Upper lobe of right lung (tissue), 1 donor: Measurements from ENCODE around the gene ITGB7. TPM values are rescaled to one million over a fixed set of nuclear protein-coding genes. Genes with fewer than 3 reads are reported as not detected.

Source experiments
- ATAC-seq: fragments of 200-7000 bp; cut with Tn5 transposase; one replicate; pipeline ENCODE4 v1.9.1; 2020; ENCODE audit warnings: mild to moderate bottlenecking, moderate library complexity
- DNase-seq: peaks from one replicate; pipeline ENCODE4 v3.0.0-alpha.2; 2020
- H3K27ac ChIP-seq: fragments of 200-600 bp; one replicate; pipeline ENCODE4 v1.8.0; 2022
- H3K27me3 ChIP-seq: fragments of 200-600 bp; one replicate; pipeline ENCODE4 v1.8.0; 2022; ENCODE audit warnings: mild to moderate bottlenecking
- H3K36me3 ChIP-seq: fragments of 200-600 bp; one replicate; pipeline ENCODE4 v1.8.0; 2022
- H3K4me1 ChIP-seq: fragments of 200-600 bp; one replicate; pipeline ENCODE4 v1.8.0; 2022
- H3K4me3 ChIP-seq: fragments of 200-600 bp; one replicate; pipeline ENCODE4 v1.8.0; 2022; ENCODE audit warnings: mild to moderate bottlenecking
- H3K9me3 ChIP-seq: fragments of 200-600 bp; one replicate; pipeline ENCODE4 v1.8.0; 2022
- intact Hi-C: fragments of 100-400 bp; cut with DNase I; formaldehyde crosslinking; loops from one replicate; pipeline ENCODE4 v1.11.0; 2022
- total RNA-seq: library from RNA; stranded (reverse); fragmentation: NEBNext Ultra II Directional; extraction: Animal tissue kit (Norgen Biotek cat#: 25700); gene quantifications from one replicate; pipeline ENCODE4 v1.2.1, GENCODE V29; 2021
- TF ChIP-seq, protein P1 (sequence below): fragments of 200-600 bp; IDR thresholded peaks from one replicate; pipeline ENCODE4 v1.8.0; 2022; ENCODE audit warnings: antibody characterized with exemption
- donor health status: DM: no; HTN: yes; CAD: no; lungs with severe emphysema.

Gene ITGB7
- total RNA-seq, 1 donor from 2014 or later: 7.7 TPM

- Histone ChIP-seq H3K9me3 (no peaks in the 10 kb centered on the region), H3K4me3 (no peak overlapping the region), H3K27ac (no peak overlapping the region), H3K4me1 (peaks cover 59% of the 10 kb centered on the region), H3K36me3 (peaks cover 51% of the 10 kb centered on the region), H3K27me3 (no peaks in the 10 kb centered on the region)
- intact Hi-C loops: loop anchor here (10.0 kb wide), 1 partner anchor 72 kb away; no protein-coding TSS in a partner anchor
- TF ChIP-seq, protein P1, sequence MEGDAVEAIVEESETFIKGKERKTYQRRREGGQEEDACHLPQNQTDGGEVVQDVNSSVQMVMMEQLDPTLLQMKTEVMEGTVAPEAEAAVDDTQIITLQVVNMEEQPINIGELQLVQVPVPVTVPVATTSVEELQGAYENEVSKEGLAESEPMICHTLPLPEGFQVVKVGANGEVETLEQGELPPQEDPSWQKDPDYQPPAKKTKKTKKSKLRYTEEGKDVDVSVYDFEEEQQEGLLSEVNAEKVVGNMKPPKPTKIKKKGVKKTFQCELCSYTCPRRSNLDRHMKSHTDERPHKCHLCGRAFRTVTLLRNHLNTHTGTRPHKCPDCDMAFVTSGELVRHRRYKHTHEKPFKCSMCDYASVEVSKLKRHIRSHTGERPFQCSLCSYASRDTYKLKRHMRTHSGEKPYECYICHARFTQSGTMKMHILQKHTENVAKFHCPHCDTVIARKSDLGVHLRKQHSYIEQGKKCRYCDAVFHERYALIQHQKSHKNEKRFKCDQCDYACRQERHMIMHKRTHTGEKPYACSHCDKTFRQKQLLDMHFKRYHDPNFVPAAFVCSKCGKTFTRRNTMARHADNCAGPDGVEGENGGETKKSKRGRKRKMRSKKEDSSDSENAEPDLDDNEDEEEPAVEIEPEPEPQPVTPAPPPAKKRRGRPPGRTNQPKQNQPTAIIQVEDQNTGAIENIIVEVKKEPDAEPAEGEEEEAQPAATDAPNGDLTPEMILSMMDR: no peak
- ATAC-seq (no peak), DNase-seq (no peak)
These were observed 5.9 kb upstream of the ITGB7 start for GRCh38 chr12:53212931-53213330.

DNA sequence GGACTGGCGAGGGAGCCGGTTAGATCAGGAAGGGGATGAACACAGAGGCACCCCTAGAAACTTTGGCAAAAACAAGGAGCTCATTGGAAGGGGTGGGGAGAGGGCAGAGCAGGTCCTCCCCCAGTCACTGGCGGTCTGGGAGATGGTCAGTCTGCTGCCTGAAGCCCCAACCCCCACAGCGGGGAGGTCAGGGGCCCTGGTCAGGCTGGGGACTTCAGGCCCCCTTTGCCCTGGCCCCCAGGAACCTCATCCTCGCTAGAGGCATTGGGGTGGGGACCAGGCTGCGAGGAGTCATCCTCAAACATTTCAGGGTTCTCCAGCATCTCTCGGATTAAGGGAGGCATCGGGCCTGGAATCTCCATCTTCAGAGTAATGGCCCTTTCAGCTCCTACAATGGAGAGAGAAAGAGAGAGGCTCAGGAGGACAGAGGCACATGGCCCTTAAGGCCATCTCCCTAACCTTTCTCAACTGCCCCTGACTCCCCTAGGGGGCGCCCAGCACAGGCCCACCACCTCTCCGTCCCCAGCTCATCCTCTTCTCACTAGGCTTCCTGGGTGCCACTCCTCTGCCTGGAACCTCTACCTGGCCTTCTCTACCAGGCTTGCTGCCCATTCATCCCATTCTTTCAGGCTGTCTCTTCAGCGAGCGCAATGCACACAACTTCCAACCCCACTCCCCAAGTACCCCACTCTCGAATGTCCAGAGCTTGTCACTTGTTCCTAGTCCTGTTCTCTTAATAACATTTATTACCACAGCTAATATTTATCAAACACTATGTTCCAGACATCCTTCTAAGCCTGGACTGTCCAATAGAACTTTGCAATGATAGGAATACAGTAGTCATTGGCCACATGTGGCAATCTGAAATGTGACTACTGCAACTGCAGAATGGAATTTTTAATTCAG, 4.7 kb upstream of the ITGB7 start:
- DNase-seq: no peak
- ATAC-seq: no peak
- TF ChIP-seq, protein P1: no peak
- no peak overlapping the region for H3K27ac ChIP-seq
- H3K27me3 ChIP-seq: no peaks in the 10 kb centered on the region
- H3K9me3 ChIP-seq: no peaks in the 10 kb centered on the region
- intact Hi-C loops: loop anchor here (10.0 kb wide), 1 partner anchor 73 kb away; no protein-coding TSS in a partner anchor
- no peak overlapping the region for H3K4me3 ChIP-seq
- peaks cover 51% of the 10 kb centered on the region for H3K36me3 ChIP-seq
- H3K4me1 ChIP-seq: peaks cover 56% of the 10 kb centered on the region

GRCh38 chr12:53210843-53211242, 3.8 kb upstream of the ITGB7 start:
- no peak overlapping the region for H3K27ac ChIP-seq
- no peaks in the 10 kb centered on the region for H3K9me3 ChIP-seq
- TF ChIP-seq, protein P1: no peak
- H3K4me3 ChIP-seq: no peak overlapping the region
- no peak for ATAC-seq
- peaks cover 51% of the 10 kb centered on the region for H3K36me3 ChIP-seq
- H3K4me1 ChIP-seq: peaks cover 47% of the 10 kb centered on the region
- H3K27me3 ChIP-seq: no peaks in the 10 kb centered on the region
- intact Hi-C loops: loop anchor here (10.0 kb wide), 1 partner anchor 74 kb away; no protein-coding TSS in a partner anchor
- no peak for DNase-seq

- DNase-seq (no peak), ATAC-seq (peak; percentile 61)
- TF ChIP-seq, protein P1: no peak
- H3K36me3 ChIP-seq: peaks cover 38% of the 10 kb centered on the region
- no peaks in the 10 kb centered on the region for H3K9me3 ChIP-seq
- no peak overlapping the region for H3K27ac ChIP-seq
- no peaks in the 10 kb centered on the region for H3K27me3 ChIP-seq
- peaks cover 30% of the 10 kb centered on the region for H3K4me1 ChIP-seq
- intact Hi-C loops: no loop called here
- peak overlapping the region; percentile 10 for H3K4me3 ChIP-seq
These were observed 1.9 kb upstream of the ITGB7 start for GRCh38 chr12:53208877-53209463.

GRCh38 chr12:53208435-53208834, 1.4 kb upstream of the ITGB7 start:
- no peak for ATAC-seq
- H3K36me3 ChIP-seq: peaks cover 32% of the 10 kb centered on the region

More at GRCh38 chr12:53208435-53208834, 1.4 kb upstream of the ITGB7 start:
- TF ChIP-seq, protein P1: no peak
- no peak overlapping the region for H3K27ac ChIP-seq
- intact Hi-C loops: no loop called here
- peaks cover 25% of the 10 kb centered on the region for H3K4me1 ChIP-seq
- no peaks in the 10 kb centered on the region for H3K9me3 ChIP-seq
- no peaks in the 10 kb centered on the region for H3K27me3 ChIP-seq
- H3K4me3 ChIP-seq: no peak overlapping the region
- no peak for DNase-seq
